SIG-M5 (cell line): Measurements from ENCODE around the gene SLCO2A1.
A peak's percentile ranks its signal among the peaks of the same experiment; 100 is the strongest.

Experiments used
- DNase-seq: peaks from one replicate; lab custom pipeline; 2025; lab: John Stamatoyannopoulos, UW

Gene SLCO2A1

DNA sequence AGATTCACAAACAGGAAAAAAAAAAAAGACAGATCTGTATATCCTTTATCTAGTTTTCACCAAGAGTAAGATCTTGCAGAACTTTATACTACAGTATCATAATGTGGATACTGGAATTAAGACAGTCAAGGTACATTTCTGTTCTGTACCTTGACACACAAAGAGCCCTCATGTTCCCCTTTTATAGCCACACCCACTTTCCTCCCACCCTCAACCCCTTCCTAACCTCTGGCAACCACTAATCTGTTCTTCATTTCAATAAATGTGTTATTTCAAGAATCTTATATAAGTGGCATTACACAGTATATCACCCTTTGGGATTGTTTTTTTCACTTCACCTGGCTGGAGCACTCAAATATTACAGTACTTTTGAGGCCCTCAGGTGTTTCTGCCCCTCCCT is 130.4 kb downstream of the SLCO2A1 start:
- DNase-seq, result no peak

GRCh38 chr3:133897547-133897946 is 132.2 kb downstream of the SLCO2A1 start:
- DNase-seq, result no peak

GRCh38 chr3:133896002-133896761 is 133.5 kb downstream of the SLCO2A1 start:
- no peak for DNase-seq

- DNase-seq, result no peak
Measured at GRCh38 chr3:133895208-133896001, 134.3 kb downstream of the SLCO2A1 start, which contains the start of gene RAB6B. Gene RAB6B (minus strand): TSS chr3:133895882. CDS start chr3:133895466, 416 bp downstream.

- DNase-seq, result no peak
Measured at GRCh38 chr3:133894353-133895207, 135.1 kb downstream of the SLCO2A1 start.

- DNase-seq, result no peak
Measured at GRCh38 chr3:133893683-133894352, 135.9 kb downstream of the SLCO2A1 start.

GRCh38 chr3:133892541-133893231 is 137.0 kb downstream of the SLCO2A1 start:
- DNase-seq, result no peak

DNA sequence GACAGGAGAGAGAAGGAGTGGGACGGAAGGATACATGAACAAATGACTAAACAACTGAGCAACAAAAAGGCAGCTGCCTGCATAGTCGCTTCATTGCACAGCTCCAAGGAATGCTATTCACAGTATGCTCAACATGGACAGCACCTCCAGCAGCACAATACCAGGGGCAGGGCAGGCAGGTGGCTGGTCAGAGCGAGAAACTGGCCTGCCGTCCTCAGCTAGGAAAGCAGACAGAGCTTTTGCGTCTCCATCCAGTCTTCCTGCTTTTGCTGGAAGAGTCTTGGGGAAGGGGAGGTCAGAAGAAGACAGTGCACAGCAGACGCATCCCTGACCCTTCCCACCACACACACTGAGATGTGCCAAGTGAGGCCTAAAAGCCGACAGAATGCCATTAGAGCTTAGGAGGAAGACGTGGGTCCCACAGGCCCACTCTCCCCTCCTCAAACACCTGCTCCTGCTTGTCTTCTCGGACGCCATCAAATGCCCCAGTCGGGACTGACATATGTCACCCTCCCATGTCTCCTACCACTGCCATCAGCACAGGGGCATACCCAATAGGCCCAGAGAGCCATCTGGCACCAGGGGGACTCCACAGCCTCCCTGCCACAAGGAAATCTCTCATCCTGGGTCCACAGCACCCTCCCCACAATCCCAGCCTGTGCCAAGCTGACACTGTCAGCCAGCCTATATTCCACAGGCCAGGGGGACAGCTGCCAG is 137.9 kb downstream of the SLCO2A1 start:
- DNase-seq, result no peak

GRCh38 chr3:133890972-133891644 is 138.6 kb downstream of the SLCO2A1 start:
- DNase-seq, result no peak

GRCh38 chr3:133890037-133890436 is 139.7 kb downstream of the SLCO2A1 start:
- peak; percentile 26 for DNase-seq

DNA sequence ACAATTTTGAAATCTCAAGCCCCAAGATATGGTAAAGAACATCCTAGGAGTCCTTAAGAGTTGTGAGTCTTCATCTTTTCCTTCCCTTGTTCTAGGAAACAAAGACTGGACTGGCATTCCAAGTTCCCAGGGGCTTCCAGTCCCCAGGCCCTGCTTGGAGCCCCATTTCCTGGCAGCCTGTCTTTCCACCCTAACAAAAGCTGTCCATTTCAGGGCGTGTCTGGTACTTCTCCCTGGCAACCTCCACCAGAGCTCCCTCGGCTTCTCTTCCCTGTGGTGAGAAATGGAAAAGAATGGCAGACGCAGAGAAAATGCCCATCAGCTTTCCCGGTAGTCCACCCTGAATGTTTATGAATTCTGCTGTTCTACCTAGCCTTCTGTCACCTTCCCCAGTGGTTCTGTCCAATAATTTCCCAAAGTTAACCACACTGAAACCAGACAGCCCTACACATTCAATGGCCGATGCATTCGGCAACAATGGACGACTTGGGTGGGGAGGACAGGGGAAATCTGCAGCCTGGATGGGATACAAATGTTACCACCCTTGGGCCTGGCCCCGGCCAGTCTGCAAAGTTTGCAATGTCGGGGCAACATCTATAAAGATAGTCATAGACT is 140.9 kb downstream of the SLCO2A1 start:
- DNase-seq, result no peak

DNA sequence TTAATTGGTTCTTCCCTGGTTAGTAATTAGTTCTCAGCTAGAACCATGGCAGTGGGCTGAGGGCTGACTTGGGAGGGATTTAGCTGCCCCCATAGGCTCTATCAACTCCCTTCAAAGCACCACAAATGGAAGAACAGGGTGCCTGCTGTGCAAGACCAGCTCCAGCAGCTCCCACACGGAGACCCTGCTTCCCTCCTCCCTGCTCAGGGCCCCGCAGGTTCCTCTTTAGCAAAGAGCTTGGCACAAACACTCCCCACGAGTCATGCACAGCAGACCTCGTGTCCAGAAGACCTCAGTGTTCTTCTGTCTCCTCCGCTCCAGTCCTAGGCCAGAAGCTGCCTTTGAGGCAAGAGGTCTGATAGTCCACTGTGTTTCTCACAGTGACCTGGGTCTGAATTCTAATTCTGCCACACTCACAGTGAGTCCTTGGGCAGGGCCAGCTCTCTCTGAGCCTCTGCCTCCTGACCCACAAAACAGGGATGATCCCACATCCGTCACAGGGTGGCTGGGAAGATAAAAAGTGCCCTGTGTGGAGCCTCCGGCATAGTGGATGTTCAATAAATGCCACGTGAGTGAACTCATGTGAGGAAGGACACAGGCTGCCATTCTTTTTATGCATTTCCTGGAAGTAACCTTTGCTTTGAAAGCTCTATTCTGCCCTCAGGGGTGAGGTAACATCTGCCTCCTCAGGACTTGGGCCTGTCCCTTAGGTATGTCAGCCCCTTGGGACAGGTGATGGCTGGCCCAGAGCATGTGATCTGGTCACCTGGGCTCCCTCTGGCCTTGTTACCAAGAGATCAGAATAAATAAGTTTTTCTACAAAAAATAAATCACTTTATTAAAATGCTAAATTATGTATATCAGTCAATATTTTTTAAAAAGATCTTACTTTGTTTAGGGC is 141.7 kb downstream of the SLCO2A1 start:
- DNase-seq, result no peak

GRCh38 chr3:133887074-133887802 is 142.5 kb downstream of the SLCO2A1 start:
- DNase-seq, result no peak

- no peak for DNase-seq
Measured at GRCh38 chr3:133886031-133886722, 143.5 kb downstream of the SLCO2A1 start.

GRCh38 chr3:133884887-133885711 is 144.6 kb downstream of the SLCO2A1 start:
- DNase-seq, result no peak
